WERI-Rb-1 (cell line): Measurements from ENCODE around the gene SLC12A6.

Experiments used
- DNase-seq: peaks from one replicate; pipeline ENCODE4 v3.0.0-alpha.2; 2020
- H3K27ac ChIP-seq: fragments of 250-450 bp; sonication (Bioruptor Pico); 2 replicates; pipeline ENCODE4 v1.5.1; 2020; ENCODE audit warnings: mild to moderate bottlenecking, moderate library complexity
- H3K27me3 ChIP-seq: fragments of 250-450 bp; sonication (Bioruptor Pico); 2 replicates; pipeline ENCODE4 v1.5.1; 2021; ENCODE audit warnings: mild to moderate bottlenecking, low read depth, moderate library complexity; ENCODE audit not compliant: insufficient read depth, severe bottlenecking
- H3K36me3 ChIP-seq: fragments of 250-450 bp; sonication (Bioruptor Pico); 2 replicates; pipeline ENCODE4 v1.5.1; 2020; ENCODE audit warnings: mild to moderate bottlenecking, moderate library complexity
- H3K4me3 ChIP-seq: 2 replicates; pipeline ENCODE4 v1.5.1; 2011; ENCODE audit warnings: low read depth, mild to moderate bottlenecking, control low read depth, low read length
- H3K9me3 ChIP-seq: fragments of 250-450 bp; sonication (Bioruptor Pico); 2 replicates; pipeline ENCODE4 v1.5.1; 2021; ENCODE audit warnings: mild to moderate bottlenecking, moderate library complexity; ENCODE audit not compliant: severe bottlenecking
- CTCF ChIP-seq: IDR thresholded peaks from 2 replicates; pipeline ENCODE4 v1.5.1; 2011; ENCODE audit warnings: low read depth, mild to moderate bottlenecking, control low read depth, inconsistent platforms, low read length

The SLC12A6 gene

GRCh38 chr15:34275154-34275553 lies 62.4 kb downstream of the SLC12A6 start:
- no peak for DNase-seq
- H3K27me3 ChIP-seq, result no peaks in the 10 kb centered on the region
- no peak overlapping the region for H3K27ac ChIP-seq
- H3K4me3 ChIP-seq, result no peak overlapping the region
- no peaks in the 10 kb centered on the region for H3K9me3 ChIP-seq
- H3K36me3 ChIP-seq, result no peaks in the 10 kb centered on the region
- no peak for TF ChIP-seq CTCF

GRCh38 chr15:34271493-34271892 lies 66.1 kb downstream of the SLC12A6 start:
- TF ChIP-seq CTCF, result no peak
- H3K4me3 ChIP-seq, result no peak overlapping the region
- H3K27me3 ChIP-seq, result no peaks in the 10 kb centered on the region
- no peaks in the 10 kb centered on the region for H3K9me3 ChIP-seq
- no peak for DNase-seq
- no peaks in the 10 kb centered on the region for H3K36me3 ChIP-seq
- H3K27ac ChIP-seq, result no peak overlapping the region

- Histone ChIP-seq H3K36me3 (no peaks in the 10 kb centered on the region), H3K27ac (no peak overlapping the region)
- TF ChIP-seq CTCF, result no peak
These were observed 70.8 kb downstream of the SLC12A6 start for GRCh38 chr15:34266751-34267150.

GRCh38 chr15:34264076-34264475 lies 73.5 kb downstream of the SLC12A6 start:
- Histone ChIP-seq H3K9me3 (no peaks in the 10 kb centered on the region), H3K27me3 (no peaks in the 10 kb centered on the region), H3K27ac (no peak overlapping the region), H3K4me3 (no peak overlapping the region), H3K36me3 (no peaks in the 10 kb centered on the region)
- TF ChIP-seq CTCF, result no peak
- no peak for DNase-seq

More at GRCh38 chr15:34266751-34267150, 70.8 kb downstream of the SLC12A6 start:
- no peak for DNase-seq
- H3K27me3 ChIP-seq, result no peaks in the 10 kb centered on the region
- no peaks in the 10 kb centered on the region for H3K9me3 ChIP-seq
- no peak overlapping the region for H3K4me3 ChIP-seq

GRCh38 chr15:34262362-34262761 lies 75.2 kb downstream of the SLC12A6 start:
- DNase-seq, result peak; percentile 6
- no peak overlapping the region for H3K27ac ChIP-seq
- no peaks in the 10 kb centered on the region for H3K27me3 ChIP-seq
- no peak overlapping the region for H3K4me3 ChIP-seq
- H3K9me3 ChIP-seq, result no peaks in the 10 kb centered on the region
- no peak for TF ChIP-seq CTCF
- peaks cover 3% of the 10 kb centered on the region; the same call in 1 of the 2 replicates for H3K36me3 ChIP-seq

GRCh38 chr15:34259566-34259965 lies 78.0 kb downstream of the SLC12A6 start:
- no peak for TF ChIP-seq CTCF
- Histone ChIP-seq H3K27me3 (no peaks in the 10 kb centered on the region), H3K27ac (no peak overlapping the region), H3K9me3 (no peaks in the 10 kb centered on the region), H3K4me3 (no peak overlapping the region), H3K36me3 (peaks cover 3% of the 10 kb centered on the region; the same call in 1 of the 2 replicates)
- DNase-seq, result no peak
